NCI-H446 treated with DMSO at 0.1 percent for 48 hours (cell line): ENCODE results near the gene C9orf152.
"Not testable (repeated sequence)": the region's sequence is repeated elsewhere in the genome, so short reads cannot be mapped to it uniquely, and the experiment has no call there.

Experiments used
- DNase-seq: peaks from one replicate; lab custom pipeline; 2025; lab: John Stamatoyannopoulos, UW

C9orf152 gene

GRCh38 chr9:110214586-110215355, 6.8 kb upstream of the C9orf152 start:
- DNase-seq = no peak

- no peak for DNase-seq
Measured at GRCh38 chr9:110214090-110214489, 6.1 kb upstream of the C9orf152 start.

- no peak for DNase-seq
Measured at GRCh38 chr9:110213413-110214044, 5.6 kb upstream of the C9orf152 start.

- DNase-seq = no peak
Measured at GRCh38 chr9:110207071-110207641, 803 bp downstream of the C9orf152 start.

GRCh38 chr9:110206389-110206788, 1.6 kb downstream of the C9orf152 start:
- DNase-seq = no peak

GRCh38 chr9:110205612-110206011, 2.3 kb downstream of the C9orf152 start:
- DNase-seq = not testable (repeated sequence)

- no peak for DNase-seq
Measured at GRCh38 chr9:110202232-110202631, 5.7 kb downstream of the C9orf152 start.

- no peak for DNase-seq
Measured at GRCh38 chr9:110199643-110200042, 8.3 kb downstream of the C9orf152 start.

- DNase-seq = no peak
Measured at GRCh38 chr9:110198357-110198756, 9.6 kb downstream of the C9orf152 start.

- DNase-seq = no peak
Measured at GRCh38 chr9:110197330-110198187, 10.4 kb downstream of the C9orf152 start.

GRCh38 chr9:110196084-110196499, 11.9 kb downstream of the C9orf152 start:
- not testable (repeated sequence) for DNase-seq

GRCh38 chr9:110192531-110193261, 15.3 kb downstream of the C9orf152 start:
- no peak for DNase-seq

GRCh38 chr9:110191615-110192014, 16.3 kb downstream of the C9orf152 start:
- no peak for DNase-seq

GRCh38 chr9:110189559-110190320, 18.2 kb downstream of the C9orf152 start:
- DNase-seq = no peak

- no peak for DNase-seq
Measured at GRCh38 chr9:110188991-110189390, 19.0 kb downstream of the C9orf152 start.

- DNase-seq = no peak
Measured at GRCh38 chr9:110188101-110188500, 19.9 kb downstream of the C9orf152 start.

GRCh38 chr9:110187126-110187525, 20.8 kb downstream of the C9orf152 start:
- DNase-seq = no peak

- no peak for DNase-seq
Measured at GRCh38 chr9:110186254-110186653, 21.7 kb downstream of the C9orf152 start.

- DNase-seq = no peak
Measured at GRCh38 chr9:110185806-110186205, 22.2 kb downstream of the C9orf152 start.

GRCh38 chr9:110183208-110184145, 24.5 kb downstream of the C9orf152 start:
- DNase-seq = peak; percentile 17
